NCI-H1930 (cell line): ENCODE measurements around the gene RBM33.

Experiments used
- DNase-seq, 2 experiments: peaks; one replicate each; lab custom pipeline; 2025; lab: John Stamatoyannopoulos, UW

Gene RBM33

GRCh38 chr7:155829796-155830470 lies 185.5 kb downstream of the RBM33 start:
- DNase-seq, result no peak
